Stimulated activated CD8-positive, alpha-beta memory T cell treated with anti-CD3 and anti-CD28 coated beads, Interleukin-7, amount 100 ng/mL, for 4 hours (primary cell): Measurements from ENCODE around the gene TLCD1.

Experiments
- DNase-seq, 2 donors: peaks; one replicate each; pipeline ENCODE4 v3.0.0-alpha.2; 2020; ENCODE audit warnings: low read depth in 2 of 2

TLCD1 gene, protein sequence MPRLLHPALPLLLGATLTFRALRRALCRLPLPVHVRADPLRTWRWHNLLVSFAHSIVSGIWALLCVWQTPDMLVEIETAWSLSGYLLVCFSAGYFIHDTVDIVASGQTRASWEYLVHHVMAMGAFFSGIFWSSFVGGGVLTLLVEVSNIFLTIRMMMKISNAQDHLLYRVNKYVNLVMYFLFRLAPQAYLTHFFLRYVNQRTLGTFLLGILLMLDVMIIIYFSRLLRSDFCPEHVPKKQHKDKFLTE

DNA sequence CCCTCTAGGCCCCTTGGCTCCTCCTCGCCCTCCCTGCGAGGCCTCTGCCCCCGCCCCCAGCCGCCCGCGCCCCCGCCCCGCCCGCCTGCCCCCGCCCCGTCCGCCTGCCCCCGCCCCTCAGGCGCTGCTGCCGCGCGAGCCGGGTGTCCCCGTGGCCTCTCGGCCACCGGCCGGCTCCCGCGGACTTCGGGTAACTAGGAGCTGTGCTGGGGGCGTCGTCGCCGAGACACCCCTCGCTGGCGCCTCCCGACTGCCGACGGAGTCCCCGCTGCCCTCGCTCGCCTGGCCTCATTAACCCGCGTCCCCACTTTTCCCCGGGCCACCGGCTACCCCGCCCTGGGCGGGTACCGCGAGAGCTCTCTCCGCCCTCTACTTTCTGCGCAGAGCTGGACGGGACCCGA is at the start of gene TLCD1:
Gene TLCD1 (minus strand): TSS at position 8 of the 401 bp plus-strand sequence. CDS start 136 bp downstream, outside the sequence.
- DNase-seq, result peak in 1 of 2 donors; percentile 57

DNA sequence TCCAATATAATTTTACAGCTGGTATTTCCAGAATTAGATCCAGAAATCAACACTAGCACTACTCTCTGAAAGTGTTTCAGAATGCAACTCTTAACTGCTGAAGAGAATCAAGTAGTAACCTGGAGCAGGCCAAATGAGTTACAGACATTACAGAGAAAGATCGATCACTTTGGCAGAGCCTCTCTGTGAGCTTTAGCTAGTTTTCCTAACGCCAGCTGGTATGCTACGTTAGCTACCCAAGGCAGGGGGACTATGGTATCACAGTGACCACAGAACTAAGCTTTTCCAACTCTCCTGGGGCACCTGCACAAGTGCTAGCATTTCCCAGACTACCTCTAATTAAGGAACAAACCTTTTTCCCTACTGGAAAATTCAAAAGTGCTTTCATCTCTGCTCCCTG is 48.2 kb upstream of the TLCD1 start:
- DNase-seq, result no peak

DNA sequence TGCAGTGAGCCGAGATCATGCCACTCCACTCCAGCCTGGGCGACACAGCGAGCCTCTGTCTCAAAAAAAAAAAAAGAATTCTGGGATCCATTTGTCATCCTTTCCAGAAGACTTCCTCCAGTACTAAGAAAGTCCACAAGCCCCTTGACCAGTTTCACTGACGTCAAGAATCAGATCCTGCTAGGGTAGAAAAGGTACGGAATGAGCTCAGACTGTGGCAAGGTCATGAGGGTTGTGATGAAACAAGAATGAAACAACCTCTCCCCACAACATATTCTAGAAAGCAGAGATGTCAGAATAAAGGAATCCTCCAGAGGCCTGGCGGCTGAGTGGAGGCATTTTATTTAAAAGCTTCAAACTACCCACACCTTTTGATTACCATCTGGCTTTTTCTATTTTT is 47.7 kb upstream of the TLCD1 start:
- DNase-seq, result no peak

DNA sequence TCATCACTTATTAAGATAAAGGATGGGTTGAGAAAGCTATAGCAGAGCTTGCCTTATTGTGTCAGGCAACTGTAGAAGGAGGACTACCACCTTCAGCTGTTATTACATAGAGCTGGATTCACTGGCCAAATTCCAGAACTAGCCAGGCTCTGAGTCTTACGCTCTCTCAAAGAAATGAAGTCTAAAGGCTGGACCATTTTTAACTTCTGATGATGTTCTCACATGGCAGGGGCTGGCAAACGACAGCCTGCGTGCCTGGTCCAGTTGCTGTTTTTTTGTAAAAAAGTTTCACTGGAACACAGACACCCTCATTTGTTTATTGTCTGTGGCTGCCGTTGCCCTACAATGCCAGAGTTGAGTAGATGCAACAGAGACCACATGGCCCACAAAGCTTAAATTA is 39.0 kb upstream of the TLCD1 start:
- DNase-seq, result no peak

DNA sequence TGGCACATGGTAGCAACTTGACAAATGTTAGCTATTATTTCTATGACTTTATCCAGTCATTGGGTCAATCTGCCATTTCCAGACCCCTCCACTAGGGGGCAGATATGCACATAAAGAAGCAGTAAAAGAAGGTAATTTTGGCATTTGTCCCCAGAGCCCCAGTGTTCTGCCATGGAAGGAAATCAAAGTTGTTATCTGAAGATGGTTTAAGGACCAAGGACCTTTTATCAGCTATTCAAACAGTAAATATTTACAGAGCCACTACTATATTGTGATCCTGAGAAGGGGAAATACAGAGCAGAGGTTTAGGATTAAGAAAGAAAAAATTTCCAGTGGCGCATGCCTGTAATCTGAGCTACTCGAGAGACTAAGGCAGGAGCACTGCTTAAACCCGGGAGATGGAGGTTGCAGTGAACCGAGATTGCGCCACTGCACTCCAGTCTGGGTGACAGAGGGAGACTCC is 37.8 kb upstream of the TLCD1 start:
- DNase-seq, result peak; percentile 54 to 70

DNA sequence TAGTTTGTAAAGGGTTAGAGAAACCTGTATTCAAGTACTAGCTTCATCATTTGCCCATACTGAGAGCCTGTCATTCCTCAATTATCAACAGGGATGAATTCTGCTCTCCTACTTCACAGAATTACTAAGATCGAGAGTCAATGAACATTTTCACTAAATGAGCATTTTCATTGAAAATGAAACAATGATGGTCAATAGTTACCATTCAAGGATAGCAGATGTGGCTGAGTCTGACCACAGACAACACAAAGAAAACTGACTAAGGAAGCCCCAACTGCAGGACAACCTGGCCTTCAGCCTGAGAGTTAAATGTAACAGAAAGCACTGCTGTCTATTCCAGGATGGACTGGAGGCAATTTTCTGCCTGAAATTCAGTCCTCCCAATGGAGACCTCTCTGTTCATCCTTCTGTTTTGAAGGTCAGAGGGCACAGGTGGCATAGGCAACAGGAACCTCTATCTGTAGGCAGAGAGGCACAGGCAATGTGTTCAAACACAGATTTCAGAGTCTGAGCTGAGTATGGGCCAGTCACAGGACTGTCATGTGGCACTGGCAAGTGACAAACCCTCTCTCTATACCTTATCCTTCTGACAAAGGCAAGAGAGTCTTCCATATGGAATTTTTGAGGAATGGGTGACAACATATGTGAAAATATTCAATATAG is 37.2 kb upstream of the TLCD1 start:
- DNase-seq, result no peak

DNA sequence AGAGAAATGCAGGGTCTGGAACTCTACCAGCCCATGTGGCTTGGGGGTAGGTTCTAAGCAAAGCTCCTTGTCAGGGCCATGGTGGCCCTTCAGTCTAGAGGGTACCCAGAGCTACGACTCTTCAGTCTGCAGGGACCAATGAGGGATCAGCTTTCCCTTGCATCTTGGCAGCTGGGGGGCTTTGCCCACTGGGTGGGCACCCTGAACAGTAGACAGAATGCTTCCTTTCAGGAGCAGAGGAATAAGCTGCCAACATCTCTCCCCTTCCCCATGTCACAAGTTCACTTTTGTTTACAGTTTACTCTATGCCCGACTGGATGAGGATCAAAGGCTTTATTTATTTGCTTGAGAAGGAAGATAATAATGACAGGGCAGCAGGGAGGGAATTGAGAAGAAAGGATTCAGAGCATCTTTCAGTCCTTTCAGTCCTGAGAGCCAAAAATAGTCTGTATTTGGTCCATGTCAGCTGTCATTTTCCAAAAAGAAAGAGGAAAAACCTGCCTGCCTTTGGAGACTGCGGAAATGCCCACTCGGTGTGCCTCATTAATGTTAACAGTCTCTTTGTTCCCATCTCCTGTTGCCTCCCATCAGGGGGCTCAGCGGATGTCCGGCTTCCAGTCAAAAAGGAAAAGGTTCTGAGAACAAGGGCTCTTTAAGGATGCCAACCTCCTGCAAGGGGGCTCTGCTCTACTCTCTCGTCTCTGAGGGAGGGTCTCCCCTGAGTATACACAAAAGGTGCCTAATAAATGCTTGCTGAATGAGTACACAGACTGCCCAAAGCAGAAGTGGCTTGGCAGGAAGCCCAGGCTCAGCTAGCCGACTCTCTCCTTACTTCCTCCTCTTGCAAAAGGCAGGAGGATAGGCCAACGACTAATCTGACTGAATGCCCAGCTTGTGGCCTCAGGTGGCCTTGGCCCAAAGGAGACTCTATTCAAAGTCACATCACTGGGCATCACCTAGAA is 34.8 kb upstream of the TLCD1 start:
- no peak for DNase-seq

DNA sequence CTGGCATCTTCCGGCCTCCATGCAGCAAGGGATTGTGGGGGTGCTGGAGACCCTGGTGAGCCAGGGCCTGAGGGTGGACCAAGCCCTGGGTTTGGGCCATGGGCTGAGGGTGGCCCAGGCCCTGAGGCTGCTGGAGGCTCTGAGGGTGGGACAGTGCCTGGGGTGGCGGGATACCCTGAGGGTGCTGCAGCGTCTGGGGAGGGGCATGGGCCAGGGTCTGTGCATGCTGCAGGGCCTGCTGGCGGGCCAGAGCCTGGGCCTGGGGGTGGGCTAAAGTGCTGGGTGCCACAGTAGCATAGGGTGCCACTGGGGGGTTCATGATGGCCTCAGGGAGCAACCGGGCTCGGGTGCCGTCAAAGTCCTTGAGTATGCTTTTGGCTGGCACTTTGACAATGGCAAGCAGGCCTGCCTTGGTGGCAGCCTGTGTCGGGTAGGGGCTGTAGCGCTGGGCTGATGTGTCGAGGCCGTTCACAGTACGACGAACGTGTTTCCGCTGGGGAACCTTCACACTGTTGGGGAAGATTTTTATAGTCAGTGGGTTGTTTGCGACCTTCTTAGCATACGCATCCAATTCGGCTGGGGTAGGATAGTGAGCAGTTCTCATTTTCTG is 33.3 kb upstream of the TLCD1 start:
- no peak for DNase-seq

DNA sequence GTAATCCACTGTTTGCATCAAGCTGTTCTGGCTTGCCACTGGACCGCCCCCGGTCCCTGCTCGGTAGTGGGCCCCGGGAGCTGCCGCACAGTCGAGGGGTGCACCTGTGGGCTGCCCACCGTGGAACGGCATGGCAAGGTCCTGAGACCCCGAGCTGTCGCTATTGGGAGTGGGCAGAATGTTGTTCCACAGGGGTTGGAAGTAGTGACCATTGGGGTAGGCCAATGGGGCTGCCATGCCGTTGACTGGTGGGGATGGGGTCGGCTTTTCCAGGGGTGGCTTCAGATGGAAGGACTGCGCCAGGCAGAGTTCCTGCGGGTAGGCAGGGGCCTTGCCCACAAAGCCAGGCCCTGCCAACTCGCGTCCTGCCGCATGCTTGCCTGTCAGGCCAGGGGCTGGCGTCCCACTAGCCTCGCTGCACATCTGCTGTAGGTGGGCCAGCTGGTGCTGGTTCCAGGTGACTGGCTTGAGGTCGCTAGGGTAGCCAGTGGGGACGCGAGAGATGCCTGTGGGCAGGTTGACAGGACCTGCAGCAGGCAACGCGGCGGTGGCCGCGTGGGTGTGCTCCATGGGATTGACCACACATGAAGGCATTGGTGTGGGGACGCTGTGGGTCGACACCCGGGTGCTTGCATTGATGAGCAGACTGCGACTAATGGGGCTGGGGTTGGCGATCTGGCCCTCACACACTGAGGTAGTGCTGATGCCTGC is 32.5 kb upstream of the TLCD1 start:
- no peak for DNase-seq

DNA sequence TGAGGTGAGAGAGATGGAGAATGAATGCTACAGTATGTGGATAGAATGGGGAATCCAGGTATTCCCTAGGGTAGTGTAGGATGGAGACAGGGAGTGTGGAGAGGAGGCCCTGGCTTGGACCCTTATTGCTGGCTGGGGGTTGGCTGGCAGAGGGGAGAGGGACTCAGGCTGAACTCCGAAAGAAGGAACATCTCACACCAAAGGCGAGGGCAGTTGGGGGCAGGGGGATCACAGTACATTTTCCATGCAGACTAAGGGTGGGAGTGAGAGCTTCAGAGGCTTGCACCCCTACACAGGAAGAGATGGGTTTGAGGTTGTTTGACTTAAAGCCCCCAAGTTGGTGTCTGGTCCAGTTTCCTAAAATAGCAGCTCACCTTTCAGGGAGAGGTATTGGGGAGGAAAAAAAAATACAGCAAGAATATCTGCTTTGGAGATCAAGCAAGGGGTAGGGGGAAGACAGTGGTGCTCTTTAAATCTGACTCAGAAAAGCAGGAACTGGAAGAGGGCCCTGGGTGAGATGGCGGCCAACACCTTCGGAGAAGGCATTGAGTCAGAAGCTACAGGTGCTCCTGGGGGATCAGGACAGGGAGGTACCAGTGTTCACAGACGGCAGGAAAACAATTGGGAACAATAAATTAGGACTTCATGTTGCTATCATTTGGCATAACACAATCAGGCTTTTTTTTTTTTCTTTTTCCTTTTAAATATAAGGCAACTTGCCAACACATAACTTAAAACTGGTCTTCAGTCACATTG is 30.2 kb upstream of the TLCD1 start:
- no peak for DNase-seq

DNA sequence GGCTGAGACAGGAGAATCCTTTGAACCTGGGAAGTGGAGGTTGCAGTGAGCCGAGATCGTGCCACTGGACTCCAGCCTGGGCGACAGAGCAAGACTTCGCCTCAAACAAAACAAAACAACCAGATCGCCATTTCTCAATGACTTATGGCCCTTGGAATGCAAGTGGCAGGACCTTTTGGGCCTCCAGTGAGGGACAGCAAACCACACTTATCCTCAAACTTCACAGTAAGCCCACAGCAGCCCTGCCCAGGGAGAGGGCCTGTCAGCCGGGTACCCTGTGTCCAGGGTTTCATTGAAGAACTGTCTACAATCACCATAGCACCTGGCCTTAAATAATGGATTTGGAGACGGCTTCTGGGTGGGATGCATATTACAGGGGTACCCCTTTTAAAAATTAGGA is 29.5 kb upstream of the TLCD1 start:
- DNase-seq, result no peak

DNA sequence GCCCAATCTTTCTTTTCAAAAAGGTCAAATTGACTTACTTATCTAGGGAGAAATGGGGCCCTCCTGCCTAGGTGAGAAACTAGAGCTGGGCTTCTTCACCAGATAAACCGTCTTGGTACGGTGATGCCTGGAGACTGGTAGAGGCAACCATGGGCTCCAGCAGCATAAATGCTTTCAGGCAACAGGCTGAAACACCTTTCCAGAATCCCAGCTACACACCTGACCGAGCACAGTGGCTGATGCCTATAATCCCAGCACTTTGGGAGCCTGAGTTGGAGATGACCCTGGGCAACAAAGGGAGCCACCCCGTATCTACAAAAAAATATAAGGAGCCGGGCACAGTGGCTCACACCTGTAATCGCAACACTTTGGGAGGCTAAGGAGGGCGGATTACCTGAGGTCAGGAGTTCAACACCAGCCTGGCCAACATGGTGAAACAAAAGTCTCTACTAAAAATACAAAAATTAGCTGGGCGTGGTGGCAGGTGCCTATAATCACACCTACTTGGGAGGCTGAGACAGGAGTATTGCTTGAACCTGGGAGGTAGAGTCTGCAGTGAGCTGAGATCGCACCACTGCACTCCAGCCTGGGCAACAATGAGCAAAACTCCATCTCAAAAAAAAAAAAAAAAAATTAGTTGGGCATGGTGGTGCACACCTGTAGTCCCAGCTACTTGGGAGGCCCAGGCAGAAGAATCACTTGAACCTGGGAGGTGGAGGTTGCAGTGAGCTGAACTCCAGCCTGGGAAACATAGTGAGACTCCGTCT is 25.8 kb upstream of the TLCD1 start:
- DNase-seq, result no peak

DNA sequence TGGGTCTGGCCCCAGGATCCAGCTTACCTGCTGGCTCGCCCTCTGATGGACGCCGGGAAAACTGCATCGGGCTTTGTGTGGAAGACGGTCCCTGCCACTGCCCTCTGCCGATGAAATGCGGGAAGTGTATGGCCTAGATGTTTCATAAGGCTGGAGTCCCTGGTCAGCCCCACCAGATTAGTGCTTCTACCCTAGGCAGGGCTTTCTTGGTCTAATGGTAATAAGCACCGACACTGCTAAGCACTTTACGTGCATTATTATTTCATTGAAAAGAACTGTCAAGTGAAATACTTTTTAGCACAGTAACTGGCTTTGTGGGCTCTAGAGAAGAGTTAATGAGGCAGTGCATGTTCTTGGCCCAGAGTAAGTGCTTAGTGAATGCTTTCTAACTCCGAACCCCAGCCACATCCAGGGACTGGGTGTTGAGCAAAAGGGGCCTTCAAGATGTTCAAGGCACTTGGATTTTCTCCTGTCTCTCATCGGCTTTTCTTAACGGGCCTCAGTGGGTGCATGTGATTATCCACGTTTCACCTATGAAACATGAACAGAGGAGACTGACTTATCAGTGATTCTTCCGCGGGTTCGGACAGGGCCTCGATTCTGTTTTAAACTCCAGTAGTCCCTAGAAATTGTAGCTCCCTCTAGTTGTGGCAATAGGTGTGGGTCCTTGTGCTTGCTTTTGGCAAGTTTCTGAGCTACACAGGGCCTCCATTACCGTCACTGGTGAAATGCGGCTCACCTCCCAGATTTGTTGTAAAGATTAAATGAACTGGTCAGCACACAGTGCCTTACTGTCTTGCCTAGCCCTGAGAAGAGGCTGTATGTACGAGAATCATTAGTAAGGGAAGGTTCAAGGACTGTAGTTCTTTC is 24.4 kb upstream of the TLCD1 start:
- DNase-seq, result peak; percentile 76 to 80

DNA sequence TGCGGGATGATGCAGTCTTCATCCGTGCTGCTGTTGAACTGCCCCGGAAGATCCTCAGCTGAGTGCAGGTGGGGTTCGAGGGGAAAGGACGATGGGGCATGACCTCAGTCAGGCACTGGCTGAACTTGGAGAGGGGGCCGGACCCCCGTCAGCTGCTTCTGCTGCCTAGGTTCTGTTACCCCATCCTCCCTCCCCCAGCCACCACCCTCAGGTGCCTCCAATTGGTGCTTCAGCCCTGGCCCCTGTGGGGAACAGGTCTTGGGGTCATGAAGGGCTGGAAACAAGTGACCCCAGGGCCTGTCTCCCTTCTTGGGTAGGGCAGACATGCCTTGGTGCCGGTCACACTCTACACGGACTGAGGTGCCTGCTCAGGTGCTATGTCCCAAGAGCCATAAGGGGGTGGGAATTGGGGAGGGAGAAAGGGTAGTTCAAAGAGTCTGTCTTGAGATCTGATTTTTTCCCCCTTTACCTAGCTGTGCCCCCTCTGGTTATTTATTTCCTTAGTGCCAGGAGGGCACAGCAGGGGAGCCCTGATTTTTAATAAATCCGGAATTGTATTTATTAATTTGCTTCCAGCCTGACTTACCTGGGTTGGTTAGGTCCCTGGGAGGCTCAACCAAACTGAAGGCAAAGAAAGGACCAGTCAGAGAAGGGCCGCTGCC is 23.6 kb upstream of the TLCD1 start:
- no peak for DNase-seq

DNA sequence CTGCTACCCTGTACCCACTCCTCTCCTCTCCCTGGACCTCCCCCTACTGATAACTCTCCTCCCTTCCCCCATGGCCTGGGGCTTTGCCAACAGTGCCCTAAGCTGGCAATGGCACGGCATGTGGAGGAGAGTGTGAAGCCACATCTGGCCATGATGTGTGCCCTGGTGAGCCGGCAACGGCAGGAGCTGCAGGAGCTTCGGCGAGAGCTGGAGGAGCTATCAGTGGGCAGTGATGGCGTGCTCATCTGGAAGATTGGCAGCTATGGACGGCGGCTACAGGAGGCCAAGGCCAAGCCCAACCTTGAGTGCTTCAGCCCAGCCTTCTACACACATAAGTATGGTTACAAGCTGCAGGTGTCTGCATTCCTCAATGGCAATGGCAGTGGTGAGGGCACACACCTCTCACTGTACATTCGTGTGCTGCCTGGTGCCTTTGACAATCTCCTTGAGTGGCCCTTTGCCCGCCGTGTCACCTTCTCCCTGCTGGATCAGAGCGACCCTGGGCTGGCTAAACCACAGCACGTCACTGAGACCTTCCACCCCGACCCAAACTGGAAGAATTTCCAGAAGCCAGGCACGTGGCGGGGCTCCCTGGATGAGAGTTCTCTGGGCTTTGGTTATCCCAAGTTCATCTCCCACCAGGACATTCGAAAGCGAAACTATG is 23.0 kb upstream of the TLCD1 start:
- DNase-seq, result no peak

DNA sequence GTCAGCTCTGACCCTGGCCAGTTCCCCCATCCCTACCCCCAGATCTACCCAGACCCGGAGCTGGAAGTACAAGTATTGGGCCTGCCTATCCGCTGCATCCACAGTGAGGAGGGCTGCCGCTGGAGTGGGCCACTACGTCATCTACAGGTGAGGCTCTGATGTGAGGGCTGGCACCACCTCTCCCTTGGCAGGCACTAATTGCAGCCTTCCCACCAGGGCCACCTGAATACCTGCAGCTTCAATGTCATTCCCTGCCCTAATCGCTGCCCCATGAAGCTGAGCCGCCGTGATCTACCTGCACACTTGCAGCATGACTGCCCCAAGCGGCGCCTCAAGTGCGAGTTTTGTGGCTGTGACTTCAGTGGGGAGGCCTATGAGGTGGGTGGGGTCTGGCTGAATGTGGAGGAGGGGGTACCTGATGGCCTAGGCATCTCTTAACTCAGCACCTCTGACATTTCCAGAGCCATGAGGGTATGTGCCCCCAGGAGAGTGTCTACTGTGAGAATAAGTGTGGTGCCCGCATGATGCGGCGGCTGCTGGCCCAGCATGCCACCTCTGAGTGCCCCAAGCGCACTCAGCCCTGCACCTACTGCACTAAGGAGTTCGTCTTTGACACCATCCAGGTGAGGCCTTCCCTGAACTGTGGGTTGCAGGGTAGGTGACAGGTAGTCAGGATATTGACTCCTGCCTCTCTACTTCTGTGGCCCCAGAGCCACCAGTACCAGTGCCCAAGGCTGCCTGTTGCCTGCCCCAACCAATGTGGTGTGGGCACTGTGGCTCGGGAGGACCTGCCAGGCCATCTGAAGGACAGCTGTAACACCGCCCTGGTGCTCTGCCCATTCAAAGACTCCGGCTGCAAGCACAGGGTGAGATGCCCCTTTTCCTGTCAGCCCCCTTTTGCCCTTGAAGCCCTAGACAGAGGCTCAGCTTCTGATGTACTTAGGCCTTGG is 22.0 kb upstream of the TLCD1 start:
- DNase-seq, result no peak
